ENCODE measurements around the gene L3MBTL2.

The L3MBTL2 gene

GRCh38 chr22:41215409-41215808, 10.3 kb downstream of the L3MBTL2 start:
- Histone ChIP-seq H3K36me3 (peaks cover 28% of the 10 kb centered on the region), H3K4me3 (ENCODE audit: low read depth in 1 of 2, low read length in 1 of 2) (no peak overlapping the region), H3K27me3 (no peaks in the 10 kb centered on the region), H3K4me1 (ENCODE audit: control insufficient read depth in 1 of 2, insufficient read depth in 1 of 2, low read depth in 1 of 2, low read length in 1 of 2) (peaks cover 12% of the 10 kb centered on the region in 2 experiments), H3K9me3 (no peaks in the 10 kb centered on the region), H3K27ac (no peak overlapping the region)
- TF ChIP-seq CTCF (IDR thresholded peaks at IDR 0.05), result no peak

DNA sequence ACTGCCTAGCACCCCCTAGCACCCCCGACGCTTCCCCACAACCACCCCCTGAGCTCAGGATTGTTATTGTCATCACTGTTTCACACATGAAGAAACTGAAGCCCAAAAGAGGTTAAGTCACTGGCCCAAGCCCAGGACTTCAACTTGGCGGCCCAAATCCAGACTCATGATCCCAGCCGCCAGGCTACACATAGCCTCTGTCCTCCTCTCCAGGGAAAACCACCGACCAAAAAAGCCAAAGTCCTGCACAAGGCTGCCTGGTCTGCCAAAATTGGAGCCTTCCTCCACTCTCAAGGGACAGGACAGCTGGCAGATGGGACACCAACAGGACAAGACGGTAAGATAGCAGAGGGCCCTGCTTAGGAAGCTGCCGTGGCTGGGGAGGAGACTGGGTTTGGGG, 10.8 kb downstream of the L3MBTL2 start:
- no peak for TF ChIP-seq CTCF (IDR thresholded peaks at IDR 0.05)
- H3K4me1 ChIP-seq (ENCODE audit: control insufficient read depth in 1 of 2, insufficient read depth in 1 of 2, low read depth in 1 of 2, low read length in 1 of 2), result peaks cover 12% of the 10 kb centered on the region in 2 experiments
- no peaks in the 10 kb centered on the region for H3K27me3 ChIP-seq
- H3K4me3 ChIP-seq (ENCODE audit: low read depth in 1 of 2, low read length in 1 of 2), result no peak overlapping the region
- peaks cover 27% of the 10 kb centered on the region for H3K36me3 ChIP-seq
- H3K9me3 ChIP-seq, result no peaks in the 10 kb centered on the region
- no peak overlapping the region for H3K27ac ChIP-seq

DNA sequence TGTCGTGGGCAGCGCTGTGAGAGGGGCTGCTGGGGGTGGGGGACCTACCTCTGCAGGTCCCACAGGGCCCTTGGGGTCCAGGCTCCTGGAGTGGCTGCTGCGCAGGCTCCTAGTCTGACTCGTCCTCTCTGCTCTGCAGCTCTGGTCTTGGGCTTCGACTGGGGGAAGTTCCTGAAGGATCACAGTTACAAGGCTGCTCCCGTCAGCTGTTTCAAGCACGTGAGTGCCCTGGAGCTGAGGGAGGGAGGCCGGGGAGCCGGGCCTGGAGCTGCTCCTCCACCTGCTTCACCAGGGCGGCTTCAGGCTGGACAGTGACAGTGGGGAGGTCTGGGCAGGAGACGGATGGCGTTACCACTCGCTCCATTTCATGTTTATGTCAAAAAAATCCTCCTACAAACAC, 11.9 kb downstream of the L3MBTL2 start:
- Histone ChIP-seq H3K4me1 (ENCODE audit: control insufficient read depth in 1 of 2, insufficient read depth in 1 of 2, low read depth in 1 of 2, low read length in 1 of 2) (peaks cover 12% of the 10 kb centered on the region in 2 experiments), H3K27me3 (no peaks in the 10 kb centered on the region), H3K27ac (no peak overlapping the region), H3K36me3 (peaks cover 34% of the 10 kb centered on the region), H3K4me3 (ENCODE audit: low read depth in 1 of 2, low read length in 1 of 2) (no peak overlapping the region), H3K9me3 (no peaks in the 10 kb centered on the region)
- no peak for TF ChIP-seq CTCF (IDR thresholded peaks at IDR 0.05)

DNA sequence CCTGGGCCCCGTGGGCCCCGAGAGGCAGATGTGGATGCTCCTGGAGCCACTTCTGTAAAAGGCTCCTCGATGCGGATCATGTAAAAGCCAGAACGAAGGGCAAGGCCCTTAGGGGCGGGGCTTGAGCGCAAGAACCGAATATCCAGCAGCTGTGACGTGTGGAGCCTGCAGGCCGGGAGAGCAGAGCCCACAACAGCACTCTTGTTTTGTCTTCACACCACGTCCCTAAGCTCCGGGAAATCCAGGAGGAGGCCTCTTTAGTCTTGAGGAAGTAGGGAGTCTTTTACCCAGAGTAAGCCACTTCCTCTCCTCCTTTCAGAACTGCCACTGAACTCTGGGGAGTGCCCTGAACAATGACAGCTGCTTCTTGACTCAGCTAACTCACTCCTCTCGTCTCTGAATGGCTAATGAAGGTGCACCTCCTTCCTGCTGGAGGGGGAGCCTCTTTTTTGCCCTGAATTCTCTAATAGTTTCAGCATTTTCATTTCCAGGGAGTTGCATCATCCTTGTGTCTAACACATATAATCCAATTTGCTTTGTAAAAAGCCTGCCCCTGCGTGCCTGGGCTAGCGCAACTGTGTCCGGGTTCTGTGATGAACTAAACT, 12.5 kb downstream of the L3MBTL2 start:
- Histone ChIP-seq H3K27ac (peak overlapping the region; percentile 62), H3K4me1 (ENCODE audit: control insufficient read depth in 1 of 2, insufficient read depth in 1 of 2, low read depth in 1 of 2, low read length in 1 of 2) (peaks cover 12% of the 10 kb centered on the region in 2 experiments), H3K9me3 (no peaks in the 10 kb centered on the region), H3K4me3 (ENCODE audit: low read depth in 1 of 2, low read length in 1 of 2) (peak overlapping the region; percentile 30 to 37), H3K36me3 (peaks cover 39% of the 10 kb centered on the region), H3K27me3 (no peaks in the 10 kb centered on the region)
- TF ChIP-seq CTCF (IDR thresholded peaks at IDR 0.05), result no peak

- H3K27ac ChIP-seq, result no peak overlapping the region
- no peaks in the 10 kb centered on the region for H3K9me3 ChIP-seq
- no peak overlapping the region for H3K4me3 ChIP-seq (ENCODE audit: low read depth in 1 of 2, low read length in 1 of 2)
- no peak for TF ChIP-seq CTCF (IDR thresholded peaks at IDR 0.05)
- H3K4me1 ChIP-seq (ENCODE audit: control insufficient read depth in 1 of 2, insufficient read depth in 1 of 2, low read depth in 1 of 2, low read length in 1 of 2), result peaks cover 1 to 2% of the 10 kb centered on the region in 2 experiments
- H3K36me3 ChIP-seq, result peaks cover 79% of the 10 kb centered on the region
- no peaks in the 10 kb centered on the region for H3K27me3 ChIP-seq
Observed at GRCh38 chr22:41222846-41223507, 17.9 kb downstream of the L3MBTL2 start.
